Activated CD8-positive, alpha-beta T cell treated with anti-CD3 and anti-CD28 coated beads for 36 hours (primary cell): ENCODE measurements around the gene KCNJ4. TPM values are rescaled to one million over a fixed set of nuclear protein-coding genes. Genes with fewer than 3 reads are reported as not detected.

Source experiments
- ATAC-seq: fragments of 200-7000 bp; cut with Tn5 transposase; one replicate; pipeline ENCODE4 v1.10.0; 2021; ENCODE audit warnings: mild to moderate bottlenecking, moderate library complexity
- CTCF ChIA-PET: fragments of 350-600 bp; sonication (Branson Sonifier 250); formaldehyde crosslinking; loops from one replicate; lab custom pipeline; 2021; ENCODE audit warnings: antibody characterized with exemption; lab: Charles Lee
- POLR2A ChIA-PET: fragments of 350-600 bp; sonication (Branson Sonifier 250); formaldehyde crosslinking; loops from one replicate; lab custom pipeline; 2021; ENCODE audit warnings: antibody characterized with exemption; lab: Charles Lee
- DNase-seq: peaks from one replicate; pipeline ENCODE4 v3.0.0-alpha.2; 2020
- H3K27ac Mint-ChIP-seq: one replicate; pipeline ENCODE4 v1.8.0; 2021; ENCODE audit warnings: mild to moderate bottlenecking, mixed read lengths
- H3K27me3 Mint-ChIP-seq: one replicate; pipeline ENCODE4 v1.8.0; 2021; ENCODE audit warnings: mixed read lengths
- H3K36me3 Mint-ChIP-seq: one replicate; pipeline ENCODE4 v1.8.0; 2021; ENCODE audit warnings: low read depth, mixed read lengths
- H3K4me1 Mint-ChIP-seq: one replicate; pipeline ENCODE4 v1.8.0; 2021; ENCODE audit warnings: low read depth, mixed read lengths
- H3K4me3 Mint-ChIP-seq: one replicate; pipeline ENCODE4 v1.8.0; 2021; ENCODE audit warnings: mild to moderate bottlenecking, moderate library complexity, mixed read lengths
- H3K9me3 Mint-ChIP-seq: one replicate; pipeline ENCODE4 v1.8.0; 2021; ENCODE audit warnings: mixed read lengths
- CTCF ChIP-seq: fragments of 200-600 bp; IDR thresholded peaks from one replicate; pipeline ENCODE4 v1.8.0; 2022; ENCODE audit warnings: antibody characterized with exemption, mild to moderate bottlenecking
- intact Hi-C: fragments of 100-400 bp; cut with micrococcal nuclease; formaldehyde crosslinking; loops from one replicate; pipeline ENCODE4 v1.10.0; 2022
- total RNA-seq, 2 experiments: library from RNA; stranded (reverse); gene quantifications; one replicate each; pipeline ENCODE4 v1.2.3, GENCODE V29; 2021

The KCNJ4 gene
- total RNA-seq, 2 experiments from 2014 or later: not detected

- Mint-ChIP-seq H3K36me3 (no peaks in the 10 kb centered on the region), H3K9me3 (no peaks in the 10 kb centered on the region), H3K4me3 (no peak overlapping the region), H3K27ac (no peak overlapping the region), H3K4me1 (peaks cover 4% of the 10 kb centered on the region), H3K27me3 (peaks cover 3% of the 10 kb centered on the region)
- intact Hi-C loops: no loop called here
- DNase-seq (no peak), ATAC-seq (no peak)
- ChIA-PET CTCF (no interaction called here), POLR2A (interaction anchor here (0.6 kb wide), 1 partner anchor 210 kb away, joined by 3 read pairs; no protein-coding TSS in a partner anchor)
- TF ChIP-seq CTCF: no peak
These were observed 38.3 kb downstream of the KCNJ4 start for GRCh38 chr22:38416621-38417251.

- no peak for TF ChIP-seq CTCF
- intact Hi-C loops: no loop called here
These were observed 39.3 kb downstream of the KCNJ4 start for GRCh38 chr22:38415561-38416321.

GRCh38 chr22:38415046-38415445 lies 40.0 kb downstream of the KCNJ4 start:
- ATAC-seq (no peak), DNase-seq (no peak)
- no peak overlapping the region for H3K4me3 Mint-ChIP-seq
- TF ChIP-seq CTCF: no peak
- no peaks in the 10 kb centered on the region for H3K36me3 Mint-ChIP-seq
- peaks cover 4% of the 10 kb centered on the region for H3K4me1 Mint-ChIP-seq
- ChIA-PET POLR2A (no interaction called here), CTCF (interaction anchor here (2.6 to 3.0 kb wide), 2 partner anchors 14 to 156 kb away, joined by 11 to 18 read pairs; no protein-coding TSS in a partner anchor)
- H3K27ac Mint-ChIP-seq: no peak overlapping the region
- H3K9me3 Mint-ChIP-seq: no peaks in the 10 kb centered on the region
- intact Hi-C loops: no loop called here
- peaks cover 3% of the 10 kb centered on the region for H3K27me3 Mint-ChIP-seq

More at GRCh38 chr22:38415561-38416321, 39.3 kb downstream of the KCNJ4 start:
- Mint-ChIP-seq H3K4me1 (peaks cover 4% of the 10 kb centered on the region), H3K9me3 (no peaks in the 10 kb centered on the region), H3K36me3 (no peaks in the 10 kb centered on the region), H3K27me3 (peaks cover 3% of the 10 kb centered on the region), H3K27ac (no peak overlapping the region), H3K4me3 (no peak overlapping the region)
- CTCF ChIA-PET: no interaction called here
- DNase-seq (no peak), ATAC-seq (no peak)
- POLR2A ChIA-PET: no interaction called here

- no peak for TF ChIP-seq CTCF
- Mint-ChIP-seq H3K4me1 (peaks cover 4% of the 10 kb centered on the region), H3K4me3 (no peak overlapping the region), H3K9me3 (no peaks in the 10 kb centered on the region), H3K27me3 (peaks cover 3% of the 10 kb centered on the region), H3K27ac (no peak overlapping the region), H3K36me3 (no peaks in the 10 kb centered on the region)
- POLR2A ChIA-PET: no interaction called here
- no peak for ATAC-seq
- CTCF ChIA-PET: interaction anchor here (1.0 to 3.0 kb wide), 6 partner anchors 13 to 362 kb away, joined by 3 to 18 read pairs (median 5); no protein-coding TSS in a partner anchor
- intact Hi-C loops: no loop called here
- no peak for DNase-seq
These were observed 41.0 kb downstream of the KCNJ4 start for GRCh38 chr22:38414009-38414395.
